KMS-11 (cell line): ENCODE data around the gene CITED1.

ENCODE experiments used
- H2AFZ ChIP-seq: fragments of 200-600 bp; sonication (generic); 2 replicates; pipeline ENCODE4 v1.6.1; 2016; ENCODE audit warnings: antibody characterized with exemption, mixed run types, low read depth
- H3K27ac ChIP-seq: fragments of 200-600 bp; sonication (generic); 2 replicates; pipeline ENCODE4 v1.6.1; 2016; ENCODE audit warnings: mild to moderate bottlenecking, mixed run types
- H3K27me3 ChIP-seq: fragments of 200-600 bp; sonication (generic); 2 replicates; pipeline ENCODE4 v1.6.1; 2017; ENCODE audit warnings: mild to moderate bottlenecking, low read depth, mixed run types, moderate library complexity; ENCODE audit not compliant: insufficient read depth
- H3K36me3 ChIP-seq: fragments of 200-600 bp; sonication (generic); 2 replicates; pipeline ENCODE4 v1.6.1; 2017; ENCODE audit warnings: mild to moderate bottlenecking, mixed run types; ENCODE audit not compliant: insufficient read depth
- H3K4me1 ChIP-seq: fragments of 200-600 bp; sonication (generic); 2 replicates; pipeline ENCODE4 v1.6.1; 2016; ENCODE audit warnings: mild to moderate bottlenecking, low read depth, mixed run types; ENCODE audit not compliant: poor library complexity, severe bottlenecking
- H3K4me2 ChIP-seq: fragments of 200-600 bp; sonication (generic); 2 replicates; pipeline ENCODE4 v1.7.0; 2016; ENCODE audit warnings: mild to moderate bottlenecking, mixed run types
- H3K4me3 ChIP-seq: fragments of 200-600 bp; sonication (generic); IDR thresholded peaks from 2 replicates; pipeline ENCODE4 v1.6.1; 2017; ENCODE audit warnings: low read depth, low read length, mixed read lengths; ENCODE audit not compliant: insufficient read depth
- H3K79me2 ChIP-seq: fragments of 200-600 bp; sonication (generic); 2 replicates; pipeline ENCODE4 v1.6.1; 2016; ENCODE audit warnings: low read depth, mixed run types; ENCODE audit not compliant: insufficient read depth
- H3K9ac ChIP-seq: fragments of 200-600 bp; sonication (generic); 2 replicates; pipeline ENCODE4 v1.6.1; 2016; ENCODE audit warnings: mild to moderate bottlenecking, mixed run types
- H4K20me1 ChIP-seq: fragments of 200-600 bp; sonication (generic); 2 replicates; pipeline ENCODE4 v1.6.1; 2016; ENCODE audit warnings: mild to moderate bottlenecking, mixed run types; ENCODE audit not compliant: insufficient read depth
- CTCF ChIP-seq: fragments of 200-600 bp; sonication (generic); conservative IDR thresholded peaks from 2 replicates; pipeline ENCODE4 v1.6.1; 2017; ENCODE audit warnings: low read depth, mild to moderate bottlenecking, antibody characterized with exemption, low read length, moderate library complexity, mixed read lengths

Gene CITED1

GRCh38 chrX:72265263-72265662, 40.5 kb downstream of the CITED1 start:
- no peak for TF ChIP-seq CTCF
- no peak overlapping the region for H2AFZ ChIP-seq
- no peak overlapping the region for H3K27ac ChIP-seq
- no peaks in the 10 kb centered on the region for H3K79me2 ChIP-seq
- H3K9ac ChIP-seq, result no peak overlapping the region
- no peaks in the 10 kb centered on the region for H3K4me1 ChIP-seq
- H3K4me3 ChIP-seq, result no peak overlapping the region
- no peaks in the 10 kb centered on the region for H3K27me3 ChIP-seq
- no peak overlapping the region for H3K4me2 ChIP-seq
- no peaks in the 10 kb centered on the region for H3K36me3 ChIP-seq
- H4K20me1 ChIP-seq, result no peaks in the 10 kb centered on the region

- Histone ChIP-seq H3K9ac (no peak overlapping the region), H3K36me3 (no peaks in the 10 kb centered on the region), H3K79me2 (no peaks in the 10 kb centered on the region), H2AFZ (no peak overlapping the region), H3K4me3 (no peak overlapping the region), H3K27me3 (no peaks in the 10 kb centered on the region), H4K20me1 (no peaks in the 10 kb centered on the region), H3K27ac (no peak overlapping the region), H3K4me2 (no peak overlapping the region), H3K4me1 (no peaks in the 10 kb centered on the region)
- no peak for TF ChIP-seq CTCF
These were observed 43.6 kb downstream of the CITED1 start for GRCh38 chrX:72262077-72262476.

GRCh38 chrX:72260448-72260847, 45.3 kb downstream of the CITED1 start:
- Histone ChIP-seq H3K9ac (no peak overlapping the region), H3K27ac (no peak overlapping the region), H3K79me2 (no peaks in the 10 kb centered on the region), H2AFZ (no peak overlapping the region), H4K20me1 (no peaks in the 10 kb centered on the region), H3K4me1 (no peaks in the 10 kb centered on the region), H3K36me3 (no peaks in the 10 kb centered on the region), H3K4me3 (no peak overlapping the region), H3K27me3 (no peaks in the 10 kb centered on the region), H3K4me2 (no peak overlapping the region)
- TF ChIP-seq CTCF, result no peak

- no peak overlapping the region for H3K27ac ChIP-seq
- no peak overlapping the region for H3K4me2 ChIP-seq
- H4K20me1 ChIP-seq, result no peaks in the 10 kb centered on the region
- no peaks in the 10 kb centered on the region for H3K4me1 ChIP-seq
- TF ChIP-seq CTCF, result no peak
- no peaks in the 10 kb centered on the region for H3K79me2 ChIP-seq
- H2AFZ ChIP-seq, result no peak overlapping the region
- no peak overlapping the region for H3K4me3 ChIP-seq
- H3K36me3 ChIP-seq, result no peaks in the 10 kb centered on the region
- no peak overlapping the region for H3K9ac ChIP-seq
- H3K27me3 ChIP-seq, result no peaks in the 10 kb centered on the region
These were observed 47.5 kb downstream of the CITED1 start for GRCh38 chrX:72258174-72258573.

- Histone ChIP-seq H3K79me2 (no peaks in the 10 kb centered on the region), H3K4me2 (no peak overlapping the region), H3K27me3 (no peaks in the 10 kb centered on the region), H4K20me1 (no peaks in the 10 kb centered on the region), H3K4me3 (no peak overlapping the region), H3K36me3 (no peaks in the 10 kb centered on the region), H3K27ac (no peak overlapping the region), H2AFZ (no peak overlapping the region), H3K9ac (no peak overlapping the region), H3K4me1 (no peaks in the 10 kb centered on the region)
- TF ChIP-seq CTCF, result no peak
These were observed 49.9 kb downstream of the CITED1 start for GRCh38 chrX:72255864-72256263.
